Gastroesophageal sphincter (tissue), 2 donors: ENCODE measurements around the gene BAK1.

ENCODE experiments used
- EP300 ChIP-seq: sonication (generic); formaldehyde crosslinking; IDR thresholded peaks from one replicate; pipeline ENCODE4 v1.6.1; 2017; ENCODE audit warnings: antibody characterized with exemption, mild to moderate bottlenecking
- POLR2A ChIP-seq, 2 donors: fragments of 450-650 bp; IDR thresholded peaks; one replicate each; pipeline ENCODE4 v1.6.1; 2017; ENCODE audit warnings: antibody characterized with exemption in 2 of 2, mild to moderate bottlenecking in 2 of 2, moderate library complexity in 1 of 2
- POLR2AphosphoS5 ChIP-seq: sonication (generic); formaldehyde crosslinking; IDR thresholded peaks from one replicate; pipeline ENCODE4 v1.6.1; 2017; ENCODE audit warnings: antibody characterized with exemption

DNA sequence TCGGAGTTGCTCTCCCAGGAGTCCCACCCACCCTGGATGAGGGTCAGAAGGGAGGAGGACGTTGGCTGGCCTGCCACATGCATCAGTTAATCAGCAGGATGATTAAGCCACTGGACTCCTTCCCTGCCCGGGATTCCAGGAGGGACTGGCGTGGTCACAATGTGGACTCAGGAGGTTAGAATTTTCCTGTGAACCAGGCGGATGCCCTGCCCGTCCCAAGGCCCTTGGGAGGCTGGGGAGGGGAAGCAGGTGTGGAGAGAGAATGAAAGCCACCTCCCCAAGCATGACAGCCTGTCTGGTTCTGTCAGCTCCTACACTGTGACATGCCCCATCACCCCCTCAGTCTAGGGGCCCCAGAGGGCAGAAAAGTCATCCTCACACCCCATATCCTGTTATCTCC lies 29.5 kb upstream of the BAK1 start:
- TF ChIP-seq POLR2A (IDR thresholded peaks at IDR 0.05): no peak
- TF ChIP-seq POLR2AphosphoS5: no peak
- TF ChIP-seq EP300: no peak
